Measurements from ENCODE around the gene TOMM5. TPM values are rescaled to one million over a fixed set of nuclear protein-coding genes. Genes with fewer than 3 reads are reported as not detected.

Gene TOMM5
- total RNA-seq, 1 experiment from 2014 or later: 252 TPM

DNA sequence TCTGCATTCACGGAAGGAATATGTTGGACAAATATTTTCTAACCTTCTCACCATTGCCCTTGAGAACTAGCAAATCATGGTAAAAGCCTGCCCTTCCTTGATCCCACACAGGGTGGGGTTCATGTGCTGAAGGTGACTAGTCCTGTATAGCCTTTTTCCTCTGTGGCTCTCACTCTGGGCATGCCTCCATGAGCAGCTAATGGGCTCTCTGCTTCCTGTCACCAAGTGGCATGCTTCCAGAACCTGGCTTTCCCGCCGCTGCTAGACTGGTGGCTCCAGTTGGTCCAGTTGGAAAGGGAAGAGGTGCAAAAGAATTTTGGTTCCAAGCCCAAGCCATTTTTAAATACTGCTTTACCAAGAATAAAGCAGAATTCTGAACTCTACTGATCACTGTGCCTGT, 51.8 kb downstream of the TOMM5 start:
- Histone ChIP-seq H3K27ac (ENCODE audit: low read length) (no peak overlapping the region), H3K79me2 (ENCODE audit: low read length) (no peaks in the 10 kb centered on the region), H3K9me2 (replicated peaks; ENCODE audit: low read length) (no peaks in the 10 kb centered on the region), H3F3A (ENCODE audit: low read length, unreplicated experiment) (no peaks in the 10 kb centered on the region), H3K4me2 (ENCODE audit: low read length) (no peak overlapping the region), H3K9ac (ENCODE audit: low read length) (no peak overlapping the region), H3K4me1 (ENCODE audit: insufficient read depth, low read length) (peaks cover 6% of the 10 kb centered on the region; the same call in 1 of the 2 replicates), H3K27me3 (ENCODE audit: low read length) (no peaks in the 10 kb centered on the region), H3K4me3 (ENCODE audit: low read length) (no peak overlapping the region), H4K20me1 (ENCODE audit: low read length) (no peaks in the 10 kb centered on the region), H3K36me3 (ENCODE audit: low read depth, low read length) (no peaks in the 10 kb centered on the region), H3K9me3 (ENCODE audit: low read length) (no peaks in the 10 kb centered on the region), H2AFZ (ENCODE audit: low read length) (no peak overlapping the region)
- TF ChIP-seq EZH2 (IDR thresholded peaks at IDR 0.05; ENCODE audit: low read length, unreplicated experiment) (no peak), EZH2phosphoT487 (IDR thresholded peaks at IDR 0.05; ENCODE audit: borderline replicate concordance, low read length) (no peak)
- TF ChIP-seq, protein P1, sequence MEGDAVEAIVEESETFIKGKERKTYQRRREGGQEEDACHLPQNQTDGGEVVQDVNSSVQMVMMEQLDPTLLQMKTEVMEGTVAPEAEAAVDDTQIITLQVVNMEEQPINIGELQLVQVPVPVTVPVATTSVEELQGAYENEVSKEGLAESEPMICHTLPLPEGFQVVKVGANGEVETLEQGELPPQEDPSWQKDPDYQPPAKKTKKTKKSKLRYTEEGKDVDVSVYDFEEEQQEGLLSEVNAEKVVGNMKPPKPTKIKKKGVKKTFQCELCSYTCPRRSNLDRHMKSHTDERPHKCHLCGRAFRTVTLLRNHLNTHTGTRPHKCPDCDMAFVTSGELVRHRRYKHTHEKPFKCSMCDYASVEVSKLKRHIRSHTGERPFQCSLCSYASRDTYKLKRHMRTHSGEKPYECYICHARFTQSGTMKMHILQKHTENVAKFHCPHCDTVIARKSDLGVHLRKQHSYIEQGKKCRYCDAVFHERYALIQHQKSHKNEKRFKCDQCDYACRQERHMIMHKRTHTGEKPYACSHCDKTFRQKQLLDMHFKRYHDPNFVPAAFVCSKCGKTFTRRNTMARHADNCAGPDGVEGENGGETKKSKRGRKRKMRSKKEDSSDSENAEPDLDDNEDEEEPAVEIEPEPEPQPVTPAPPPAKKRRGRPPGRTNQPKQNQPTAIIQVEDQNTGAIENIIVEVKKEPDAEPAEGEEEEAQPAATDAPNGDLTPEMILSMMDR (conservative IDR thresholded peaks at IDR 0.05; ENCODE audit: low read depth, low read length): no peak
- intact Hi-C loops (cut with micrococcal nuclease): no loop called here
- POLR2A ChIA-PET (ENCODE audit: unreplicated experiment): no interaction called here
- BruUV-seq (replicated peaks): no TSS peak
- peak; percentile 53 for DNase-seq
- CTCF ChIA-PET: no interaction called here
- no peak for ATAC-seq

DNA sequence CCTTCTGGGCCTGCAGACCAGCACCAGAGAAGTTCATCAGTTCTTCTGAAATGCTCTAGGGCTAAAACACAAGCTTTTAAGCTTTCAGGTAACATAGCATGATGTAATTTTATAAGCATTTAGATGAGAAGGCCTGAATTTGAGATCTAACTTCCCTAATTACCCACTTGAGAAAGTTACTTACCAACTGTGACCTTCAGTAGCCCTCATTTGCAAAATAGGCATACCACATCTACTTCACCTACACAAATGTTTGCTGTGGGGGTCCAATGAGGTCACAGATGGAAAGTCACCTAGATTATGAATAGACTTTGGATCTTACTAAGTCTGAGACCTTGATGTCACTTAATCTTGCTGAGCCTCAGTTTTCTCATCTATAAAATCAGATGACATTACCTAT, 52.8 kb downstream of the TOMM5 start:
- Histone ChIP-seq H3F3A (ENCODE audit: low read length, unreplicated experiment) (no peaks in the 10 kb centered on the region), H3K4me3 (ENCODE audit: low read length) (no peak overlapping the region), H3K36me3 (ENCODE audit: low read depth, low read length) (no peaks in the 10 kb centered on the region), H3K9me3 (ENCODE audit: low read length) (no peaks in the 10 kb centered on the region), H2AFZ (ENCODE audit: low read length) (no peak overlapping the region), H3K79me2 (ENCODE audit: low read length) (no peaks in the 10 kb centered on the region), H3K4me1 (ENCODE audit: insufficient read depth, low read length) (peaks cover 6% of the 10 kb centered on the region; the same call in 1 of the 2 replicates), H3K27ac (ENCODE audit: low read length) (no peak overlapping the region), H3K9me2 (replicated peaks; ENCODE audit: low read length) (no peaks in the 10 kb centered on the region), H3K9ac (ENCODE audit: low read length) (no peak overlapping the region), H3K27me3 (ENCODE audit: low read length) (no peaks in the 10 kb centered on the region), H3K4me2 (ENCODE audit: low read length) (no peak overlapping the region), H4K20me1 (ENCODE audit: low read length) (no peaks in the 10 kb centered on the region)
- intact Hi-C loops (cut with micrococcal nuclease): no loop called here
- DNase-seq: no peak
- BruUV-seq (replicated peaks): no TSS peak
- ATAC-seq: no peak
- ChIA-PET POLR2A (ENCODE audit: unreplicated experiment) (no interaction called here), CTCF (no interaction called here)
- TF ChIP-seq, protein P1 (conservative IDR thresholded peaks at IDR 0.05; ENCODE audit: low read depth, low read length): no peak
- no peak for TF ChIP-seq EZH2 (IDR thresholded peaks at IDR 0.05; ENCODE audit: low read length, unreplicated experiment)
- TF ChIP-seq EZH2phosphoT487 (IDR thresholded peaks at IDR 0.05; ENCODE audit: borderline replicate concordance, low read length): no peak

Other genes with a start within 250 kb of the TOMM5 start
- gene GRHPR, start 169.9 kb downstream of the TOMM5 start, total RNA-seq (2014; rRNA removed): 75.3 and 84.1 TPM in 2 replicates
- 5.8 and 6.4 TPM in 2 replicates for gene ZBTB5, start 127.1 kb downstream of the TOMM5 start, total RNA-seq (2014; rRNA removed)
- 37.0 and 37.2 TPM in 2 replicates for gene POLR1E, start 106.6 kb downstream of the TOMM5 start, total RNA-seq (2014; rRNA removed)
- 2.6 and 5.1 TPM in 2 replicates for gene FBXO10, start 16.2 kb downstream of the TOMM5 start, total RNA-seq (2014; rRNA removed)
- gene FRMPD1, start 58.4 kb upstream of the TOMM5 start, total RNA-seq (2014; rRNA removed): not detected in 2 replicates
- 1.1 and 3.4 TPM in 2 replicates for gene TRMT10B, start 161.2 kb upstream of the TOMM5 start, total RNA-seq (2014; rRNA removed)
- gene EXOSC3, start 192.5 kb upstream of the TOMM5 start, total RNA-seq (2014; rRNA removed): 98.3 and 125 TPM in 2 replicates
- gene DCAF10, start 208.2 kb upstream of the TOMM5 start, total RNA-seq (2014; rRNA removed): 10.5 and 11.8 TPM in 2 replicates

Measured in PC-3 (cell line).